HG03103 (cell line): Measurements from ENCODE around the gene ZBP1.

ENCODE experiments used
- ATAC-seq: cut with Tn5 transposase; IDR thresholded peaks from one replicate; pipeline ENCODE4 v1.9.1; 2021; ENCODE audit warnings: low read depth; ENCODE audit not compliant: unreplicated experiment

ZBP1 gene, protein sequence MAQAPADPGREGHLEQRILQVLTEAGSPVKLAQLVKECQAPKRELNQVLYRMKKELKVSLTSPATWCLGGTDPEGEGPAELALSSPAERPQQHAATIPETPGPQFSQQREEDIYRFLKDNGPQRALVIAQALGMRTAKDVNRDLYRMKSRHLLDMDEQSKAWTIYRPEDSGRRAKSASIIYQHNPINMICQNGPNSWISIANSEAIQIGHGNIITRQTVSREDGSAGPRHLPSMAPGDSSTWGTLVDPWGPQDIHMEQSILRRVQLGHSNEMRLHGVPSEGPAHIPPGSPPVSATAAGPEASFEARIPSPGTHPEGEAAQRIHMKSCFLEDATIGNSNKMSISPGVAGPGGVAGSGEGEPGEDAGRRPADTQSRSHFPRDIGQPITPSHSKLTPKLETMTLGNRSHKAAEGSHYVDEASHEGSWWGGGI

DNA sequence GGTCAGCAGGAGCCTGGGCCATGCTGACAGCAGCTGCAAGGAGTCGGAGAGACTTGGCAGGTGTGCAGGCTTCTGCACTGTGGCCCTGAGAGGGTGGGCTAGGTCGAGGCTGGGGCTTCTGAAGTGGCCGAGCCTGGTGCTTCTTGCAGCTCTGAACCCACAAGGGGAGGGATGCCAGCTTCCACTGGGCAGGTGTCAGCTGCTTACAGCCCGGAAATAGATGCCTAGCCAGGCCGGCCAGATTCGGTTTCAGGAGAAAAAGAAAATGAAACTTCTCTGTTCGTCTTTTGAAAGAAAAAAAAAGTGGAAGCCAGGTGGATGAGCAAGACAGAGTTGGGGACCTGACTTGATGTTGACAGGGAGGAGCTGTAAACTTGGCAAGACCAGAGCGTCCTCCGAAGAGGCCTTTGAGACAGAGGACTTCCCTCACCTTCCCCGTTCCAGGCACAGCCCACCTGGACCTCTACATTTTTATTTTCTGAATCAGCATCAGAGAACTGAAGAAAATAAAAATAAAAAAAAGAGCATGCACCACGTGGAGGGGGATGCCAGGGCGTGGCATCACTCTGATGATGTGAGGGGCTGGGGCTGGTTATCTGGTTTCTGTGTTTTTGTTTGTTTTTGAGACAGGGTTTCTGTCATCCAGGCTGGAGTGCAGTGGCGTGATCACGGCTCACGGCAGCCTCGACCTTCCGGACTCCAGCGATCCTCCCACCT, at the start of gene ZBP1:
Gene ZBP1, minus strand, starts transcription at position 153 of the 717 bp plus-strand sequence. Its CDS starts 131 bp downstream, at position 22.
- ATAC-seq, result peak; percentile 45

DNA sequence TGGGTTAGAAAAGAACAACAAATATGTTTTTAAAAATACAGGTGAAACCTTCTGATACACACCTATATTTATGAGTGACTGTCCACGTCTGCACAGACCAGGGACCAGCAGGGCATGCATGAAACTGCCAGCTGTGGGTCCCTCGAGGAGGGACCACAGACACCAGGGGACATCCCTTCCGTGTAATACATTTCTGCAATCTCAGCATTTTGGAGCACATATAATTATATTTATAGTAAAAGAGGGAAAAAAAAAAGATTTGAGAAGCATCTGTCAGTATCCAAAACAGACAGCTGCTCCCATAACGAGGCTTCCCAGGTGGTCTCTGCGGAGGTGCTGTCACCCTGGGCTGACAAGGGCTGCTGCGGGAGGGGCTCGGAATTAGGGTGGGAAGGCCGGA, 49.4 kb upstream of the ZBP1 start:
- ATAC-seq, result no peak

DNA sequence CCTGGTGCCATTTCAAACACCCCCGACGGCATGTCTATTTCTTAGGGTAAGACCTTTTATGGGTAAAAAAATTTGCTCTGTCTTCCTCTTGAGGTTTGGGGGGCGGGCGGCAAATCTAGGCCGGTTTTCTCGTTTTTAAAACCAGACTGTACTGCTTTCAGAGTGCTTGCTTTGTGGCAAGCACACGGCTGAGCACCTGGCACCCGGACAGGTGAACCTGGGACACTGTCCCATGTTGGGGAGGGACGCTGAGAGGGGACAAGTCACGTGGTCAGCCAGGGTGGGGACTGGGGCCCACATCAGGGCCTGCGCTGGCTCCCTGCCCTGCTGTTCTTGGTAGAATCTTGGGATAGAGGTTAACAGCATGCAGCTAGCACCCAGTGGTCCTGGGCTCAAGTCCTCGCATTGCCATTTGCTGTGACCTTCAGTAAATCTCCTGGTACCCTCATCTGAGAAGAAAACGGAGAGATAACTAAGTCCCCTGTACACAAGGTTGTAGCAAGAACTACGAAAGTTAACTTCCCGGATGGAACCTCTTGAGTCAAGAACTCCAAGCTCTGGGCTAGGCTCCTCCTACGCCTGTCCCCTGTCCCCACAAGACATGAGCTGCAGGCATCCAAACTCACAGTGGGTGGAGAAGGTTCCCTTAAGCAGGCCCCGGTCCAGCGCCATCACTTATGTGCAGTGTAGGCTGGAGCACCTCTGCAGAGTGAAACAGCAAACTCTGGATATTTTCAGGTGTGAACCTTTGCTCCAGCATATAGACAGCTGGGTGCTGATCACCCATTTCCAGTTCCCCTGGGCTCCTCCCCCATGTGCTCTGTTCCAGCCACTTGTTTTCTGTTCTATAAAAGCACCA, 47.9 kb upstream of the ZBP1 start:
- no peak for ATAC-seq

DNA sequence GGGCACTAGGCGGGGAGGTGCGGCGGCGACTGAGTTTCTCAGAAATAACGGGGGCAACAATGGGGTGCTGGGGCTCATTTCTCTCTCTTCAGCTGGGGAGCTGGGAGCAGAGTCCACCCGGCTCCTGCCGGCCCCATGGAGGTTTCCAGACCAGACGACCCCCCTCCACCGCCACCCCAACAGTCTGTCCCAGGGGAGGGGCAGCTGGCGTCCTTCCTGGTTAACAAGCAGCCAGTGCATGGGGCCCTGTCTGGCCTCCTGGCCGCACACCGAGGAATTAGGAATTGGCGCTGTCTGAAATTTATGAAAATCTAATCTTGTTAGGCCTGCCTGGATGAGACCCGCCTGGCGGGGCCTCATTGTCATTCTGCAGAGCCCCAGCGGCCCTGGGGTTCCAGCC, 47.2 kb upstream of the ZBP1 start:
- ATAC-seq, result no peak

DNA sequence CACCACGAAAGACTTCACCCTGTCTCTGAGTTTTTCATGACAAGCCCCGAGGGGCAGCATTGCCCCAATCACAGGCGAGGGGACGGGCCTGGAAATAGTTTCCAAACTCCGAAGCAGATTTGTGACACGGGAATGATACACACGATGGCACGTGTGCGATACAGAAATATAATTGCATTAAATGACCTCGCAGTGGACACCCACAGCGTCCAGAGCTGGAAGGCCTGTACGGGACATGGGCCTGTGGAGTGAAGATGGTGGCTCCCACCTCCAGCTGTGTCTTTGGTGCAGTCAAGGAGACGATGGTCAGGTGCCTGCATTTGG, 46.6 kb upstream of the ZBP1 start:
- no peak for ATAC-seq

DNA sequence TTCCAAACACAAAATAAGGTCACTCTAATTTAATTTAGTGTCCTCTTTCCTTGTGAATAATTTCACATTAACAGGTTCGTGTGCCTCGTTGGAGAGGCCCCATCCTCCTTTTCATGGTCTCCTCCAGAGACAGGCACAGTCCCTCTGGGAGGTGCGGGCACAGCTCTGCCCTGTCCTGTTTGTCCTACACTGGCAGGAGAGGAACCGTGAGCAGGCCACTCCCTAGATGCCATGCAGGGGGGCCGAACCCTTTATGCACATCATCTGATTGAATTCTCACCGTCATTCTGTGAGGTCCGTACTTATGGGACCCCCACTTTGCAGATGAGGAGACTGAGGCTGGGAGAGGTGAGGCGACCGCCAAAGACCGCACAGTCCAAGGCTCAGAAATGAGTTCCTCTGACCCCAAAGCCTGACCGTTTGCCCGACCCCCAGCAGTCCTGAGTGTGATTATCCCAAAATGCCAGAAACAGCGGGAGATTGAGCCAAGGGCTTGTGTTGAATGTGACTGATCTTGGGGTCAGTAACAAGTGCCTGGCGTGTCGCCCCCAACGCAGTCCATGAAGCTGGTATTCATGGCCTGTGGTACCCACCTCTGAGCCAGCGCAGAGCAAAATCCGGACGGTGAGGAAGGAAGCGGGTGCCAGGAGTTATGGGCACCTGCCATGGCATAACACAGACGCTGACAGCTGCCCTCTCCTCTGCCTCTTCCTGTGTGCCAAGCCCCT, 46.0 kb upstream of the ZBP1 start:
- ATAC-seq, result no peak

DNA sequence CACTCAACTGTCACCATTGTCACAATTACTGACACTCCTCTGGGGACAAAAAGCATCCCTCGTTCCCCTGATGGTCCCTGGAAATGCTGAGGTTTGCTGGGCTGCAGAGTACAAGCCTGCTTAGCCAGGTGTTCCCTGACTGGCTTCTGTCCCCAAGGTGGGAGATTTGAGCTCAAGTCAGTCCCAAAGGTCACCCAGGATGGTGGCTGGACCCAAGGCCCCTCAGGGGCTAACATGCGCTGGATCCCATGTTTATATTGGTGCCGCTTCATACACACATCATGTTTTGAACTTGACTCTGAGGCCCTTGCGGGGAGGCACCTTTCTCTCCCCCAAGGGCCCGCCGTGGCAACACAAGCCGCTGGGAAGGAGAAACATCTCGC, 45.4 kb upstream of the ZBP1 start:
- ATAC-seq, result no peak

DNA sequence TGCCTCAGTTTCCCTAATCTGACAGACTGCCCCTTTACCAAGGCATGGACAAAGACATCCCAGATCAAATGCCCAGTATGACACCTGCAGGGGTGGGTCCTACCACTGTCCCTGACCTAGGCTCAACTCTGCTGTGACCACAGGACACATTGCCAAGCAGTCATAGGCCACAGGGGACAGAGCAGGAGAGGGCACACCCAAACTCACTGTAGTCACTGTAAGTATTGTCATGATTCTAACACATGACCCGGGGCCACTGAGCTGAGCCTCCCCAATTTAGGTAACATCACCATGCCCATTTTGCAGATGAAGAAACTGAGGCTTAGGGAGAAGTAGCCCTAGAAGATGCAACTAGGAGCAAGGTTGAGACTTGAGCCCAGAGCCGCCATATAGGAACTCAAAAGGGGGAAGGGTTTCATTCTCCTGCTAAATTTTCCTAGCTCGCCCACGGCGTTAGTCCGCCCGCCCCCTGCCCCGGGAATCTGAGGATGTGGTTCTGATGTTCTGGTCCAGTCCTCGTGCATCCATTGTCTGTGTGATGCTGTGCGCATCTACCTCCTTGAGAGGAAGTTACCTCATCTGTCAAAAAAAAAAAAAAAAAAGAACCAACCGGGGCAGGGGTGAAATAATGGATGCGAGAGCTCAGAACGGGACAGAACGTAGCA, 44.8 kb upstream of the ZBP1 start:
- ATAC-seq, result no peak

DNA sequence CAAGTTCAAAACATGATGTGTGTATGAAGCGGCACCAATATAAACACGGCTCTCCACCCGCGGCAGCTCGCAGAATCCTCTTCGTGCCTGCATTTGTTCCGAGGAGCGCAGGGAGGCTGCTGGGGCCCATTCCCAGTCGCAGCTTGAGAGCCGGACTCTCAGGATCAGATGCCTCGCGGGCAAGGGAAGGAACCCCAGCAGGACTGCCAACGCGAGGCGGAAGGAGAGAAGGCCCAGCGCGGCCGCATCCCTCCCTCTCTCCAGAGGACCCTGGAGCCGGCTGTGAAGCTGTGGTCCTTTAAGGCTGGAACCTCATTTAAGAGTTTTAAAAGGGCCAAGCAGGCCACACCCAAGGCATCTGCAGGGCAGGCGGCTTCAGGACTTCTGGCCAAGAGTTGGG, 44.2 kb upstream of the ZBP1 start:
- ATAC-seq, result no peak

DNA sequence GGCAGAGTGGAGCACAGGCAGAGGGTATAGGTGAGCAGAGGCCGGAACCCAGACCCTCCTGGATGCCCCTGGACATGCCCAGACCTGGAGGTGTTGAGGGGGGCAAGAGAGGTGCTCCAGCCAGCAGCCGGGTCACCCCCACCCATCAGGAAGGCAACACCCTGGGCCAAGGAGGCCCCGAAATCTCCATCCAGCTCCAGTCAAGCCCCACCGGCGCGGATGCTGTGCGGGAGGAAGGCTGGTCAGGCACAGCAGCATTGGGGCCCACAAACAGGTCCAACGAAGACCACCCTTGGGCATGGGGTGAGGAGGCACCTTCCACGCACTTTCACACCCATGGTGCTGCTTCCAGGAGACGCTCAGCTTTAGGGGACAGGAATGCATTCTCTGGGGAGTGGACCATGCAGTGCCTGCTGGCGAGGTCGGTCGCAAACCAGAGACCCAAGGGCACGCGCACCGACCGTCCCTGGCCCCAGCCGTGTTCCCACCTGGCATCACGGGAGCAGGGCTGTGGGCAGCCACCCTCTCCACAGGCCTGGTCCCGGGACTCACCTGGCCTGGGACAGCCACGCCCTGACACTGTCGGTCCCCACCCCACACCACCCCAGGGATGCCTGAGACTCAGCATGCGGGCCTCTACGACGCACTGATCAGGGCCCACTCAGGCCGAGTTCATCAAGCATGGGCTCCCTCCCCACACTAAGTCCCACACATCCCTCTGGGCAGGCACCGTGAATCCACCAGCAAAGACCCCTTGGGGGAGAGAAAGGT, 43.6 kb upstream of the ZBP1 start:
- no peak for ATAC-seq

DNA sequence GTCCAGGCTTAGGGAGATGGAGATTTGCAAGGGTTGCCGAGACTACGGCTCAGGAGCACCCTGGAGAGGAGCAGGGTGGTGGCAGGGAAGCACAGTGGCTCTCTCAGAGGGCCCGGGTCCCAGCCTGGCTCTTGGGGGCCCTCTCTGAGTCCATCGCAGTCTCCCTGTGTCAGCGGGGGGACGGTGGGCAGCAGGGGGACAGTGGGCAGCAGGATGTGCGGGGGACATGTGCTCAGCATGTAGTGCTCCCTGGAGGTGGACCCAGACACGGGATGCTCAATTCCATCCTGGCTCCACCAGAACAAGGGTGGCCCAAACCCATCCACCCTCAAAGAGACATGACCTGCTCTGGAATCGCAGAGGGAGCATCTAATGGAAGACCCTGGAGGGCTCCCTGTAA, 43.0 kb upstream of the ZBP1 start:
- no peak for ATAC-seq

DNA sequence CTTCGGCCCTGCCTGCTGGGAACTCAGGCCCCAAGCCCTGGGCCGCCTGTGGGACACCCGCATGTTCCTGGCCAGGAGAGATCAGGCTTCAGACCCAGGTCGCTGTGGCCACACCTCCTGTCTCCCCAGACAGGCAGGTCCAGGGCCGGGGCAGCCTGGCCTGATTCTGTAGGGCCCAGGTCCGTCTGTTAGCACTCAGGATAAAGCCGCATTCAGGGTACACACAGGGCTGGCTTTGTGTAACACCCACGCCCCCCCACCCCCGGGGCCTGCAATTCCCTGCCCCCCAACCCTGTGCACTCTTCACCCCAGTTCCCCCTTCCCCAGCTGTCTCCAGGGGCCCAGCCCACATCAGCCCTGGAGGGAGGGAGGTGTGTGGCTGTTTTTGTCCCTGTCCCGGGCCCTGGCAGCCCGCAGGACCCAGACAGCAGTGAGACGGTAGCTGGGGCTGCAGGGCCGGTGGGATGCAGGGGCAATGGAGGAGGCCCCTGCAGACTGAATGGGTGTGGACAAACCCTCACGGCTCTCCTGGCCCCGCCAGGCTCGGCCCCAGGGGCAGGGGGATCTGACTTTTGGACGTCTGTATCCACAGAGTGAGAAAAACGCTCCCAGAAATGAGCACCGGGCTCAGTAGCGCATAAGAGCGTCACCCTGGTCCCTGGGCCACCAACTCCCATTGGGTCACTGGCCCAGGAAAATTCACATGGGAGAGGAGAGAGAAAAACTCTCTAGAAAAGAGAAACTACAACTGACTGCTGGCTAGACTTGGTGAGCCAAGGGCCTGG, 42.4 kb upstream of the ZBP1 start:
- ATAC-seq, result no peak

DNA sequence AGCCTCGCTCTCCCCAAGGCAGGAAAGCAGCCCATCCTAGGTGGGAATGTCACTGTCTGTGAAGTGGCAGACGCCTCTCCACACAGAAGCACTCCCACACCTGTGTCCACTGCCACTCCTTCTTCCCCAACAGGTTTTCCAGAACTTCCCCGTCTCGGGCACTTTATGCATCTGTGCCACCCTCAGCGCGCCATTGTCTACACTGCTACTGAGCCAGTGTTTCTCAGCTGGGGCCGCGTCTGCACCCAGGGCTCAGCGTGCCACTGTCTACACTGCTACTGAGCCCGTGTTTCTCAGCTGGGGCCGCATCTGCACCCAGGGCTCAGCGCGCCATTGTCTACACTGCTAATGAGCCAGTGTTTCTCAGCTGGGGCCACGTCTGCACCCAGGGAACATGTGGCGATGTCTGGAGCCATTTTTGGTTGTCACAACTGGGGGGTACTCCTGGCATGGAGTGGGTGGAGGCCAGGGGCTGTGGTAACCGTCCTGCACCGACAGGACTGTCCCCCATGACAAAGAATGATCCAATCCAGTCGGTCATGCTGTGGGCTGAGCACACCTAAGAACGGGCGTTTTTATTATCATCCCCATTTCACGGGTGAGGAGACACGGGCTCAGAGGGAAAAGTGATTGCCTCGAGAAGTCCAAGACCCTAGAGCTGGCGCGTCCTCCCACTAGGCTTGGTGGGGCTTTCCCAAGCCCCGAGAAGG, 41.7 kb upstream of the ZBP1 start:
- ATAC-seq, result no peak

DNA sequence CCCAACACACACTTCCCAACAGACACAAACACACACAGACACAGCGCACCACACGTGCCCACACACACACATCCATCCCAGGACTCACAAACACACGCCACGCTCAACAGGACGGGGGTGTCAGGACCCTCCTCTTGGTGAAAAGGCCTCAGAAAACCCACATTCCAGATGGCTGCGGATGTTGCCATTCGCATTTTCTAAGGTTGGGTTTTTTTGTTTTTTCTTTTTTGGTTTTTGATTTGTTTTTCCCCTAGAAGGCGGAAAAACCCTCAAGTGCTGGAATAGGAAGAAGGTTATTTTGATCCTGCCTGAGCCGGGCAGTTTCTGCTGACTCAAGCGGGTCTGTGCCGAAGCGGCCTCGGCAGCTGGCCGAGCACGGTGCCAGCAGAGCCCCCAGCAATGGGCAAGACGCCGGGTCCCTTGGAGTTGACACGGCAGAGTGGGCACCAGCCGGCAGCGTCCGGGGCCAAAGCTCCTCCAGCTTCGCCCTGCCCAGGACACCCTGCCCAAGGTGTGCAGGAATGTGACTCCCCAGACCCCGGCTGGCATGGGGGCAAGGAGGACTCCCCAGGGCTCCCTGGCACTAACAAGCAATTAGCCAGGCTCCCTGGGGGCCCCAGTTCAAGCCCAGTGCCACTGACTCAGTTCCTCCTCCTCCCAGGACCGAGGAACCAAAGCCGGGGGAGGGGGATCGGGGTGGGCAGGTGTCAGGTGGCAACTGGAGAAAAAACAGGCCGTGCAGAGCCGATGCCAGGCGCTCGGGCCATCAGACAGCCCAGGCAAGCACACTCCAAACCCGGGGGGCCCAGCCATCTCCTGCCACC, 40.9 kb upstream of the ZBP1 start:
- ATAC-seq, result no peak

DNA sequence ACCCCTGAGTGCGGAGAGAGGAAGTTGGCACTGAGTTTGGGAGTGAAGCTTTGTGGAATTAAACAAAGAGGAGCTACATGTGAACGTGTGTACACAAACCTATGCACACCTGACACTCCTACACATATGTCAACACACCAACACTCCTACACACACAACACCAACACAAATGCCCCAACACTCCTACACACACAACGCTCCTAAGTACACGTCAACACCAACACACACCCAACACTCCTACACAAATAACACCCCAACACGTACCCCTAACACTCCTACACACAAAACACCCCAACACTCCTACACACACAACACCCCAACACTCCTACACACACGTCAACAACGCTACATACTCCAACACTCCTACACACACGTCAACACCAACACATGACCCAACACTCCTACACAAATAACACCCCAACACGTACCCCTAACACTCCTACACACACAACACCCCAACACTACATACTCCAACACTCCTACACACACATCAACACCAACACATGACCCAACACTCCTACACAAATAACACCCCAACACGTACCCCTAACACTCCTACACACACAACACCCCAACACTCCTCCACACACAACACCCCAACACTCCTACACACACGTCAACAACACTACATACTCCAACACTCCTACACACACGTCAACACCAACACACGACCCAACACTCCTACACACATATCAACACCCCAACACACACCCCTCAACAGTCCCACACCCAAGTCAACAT, 40.1 kb upstream of the ZBP1 start:
- no peak for ATAC-seq

DNA sequence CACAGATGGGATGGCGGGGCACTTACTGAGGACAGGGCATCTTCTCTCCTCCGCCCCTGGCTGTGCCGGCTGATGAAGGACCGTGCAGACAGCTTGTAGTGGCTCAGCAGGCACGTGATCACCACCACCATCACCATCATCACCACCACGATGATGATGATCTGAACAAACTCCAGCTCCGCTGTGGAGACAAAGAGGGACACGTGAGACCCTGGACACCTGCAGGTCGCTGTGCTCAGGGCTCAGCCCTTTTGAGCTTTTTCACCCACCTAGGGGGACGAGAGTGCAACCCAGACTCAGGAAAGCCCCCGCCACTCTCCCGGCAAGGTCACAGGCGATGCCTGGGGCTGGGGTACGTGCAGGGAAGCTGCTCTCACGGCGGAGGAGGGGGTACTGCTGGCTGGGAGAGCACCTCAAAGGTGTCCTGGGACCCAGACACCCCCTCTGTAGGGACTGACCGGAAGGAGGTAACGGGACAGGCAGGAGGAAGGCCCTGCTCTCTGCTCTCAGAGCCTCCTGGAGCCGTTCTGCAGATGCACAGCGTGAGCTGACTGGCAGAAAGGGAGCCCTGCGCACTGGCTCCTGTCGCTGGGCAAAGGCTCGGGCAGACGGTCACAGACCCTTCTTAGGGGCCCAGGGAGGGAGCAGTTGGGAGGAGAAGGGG, 39.4 kb upstream of the ZBP1 start:
- no peak for ATAC-seq
